ENCODE measurements around the gene KMT2B.

The KMT2B gene

DNA sequence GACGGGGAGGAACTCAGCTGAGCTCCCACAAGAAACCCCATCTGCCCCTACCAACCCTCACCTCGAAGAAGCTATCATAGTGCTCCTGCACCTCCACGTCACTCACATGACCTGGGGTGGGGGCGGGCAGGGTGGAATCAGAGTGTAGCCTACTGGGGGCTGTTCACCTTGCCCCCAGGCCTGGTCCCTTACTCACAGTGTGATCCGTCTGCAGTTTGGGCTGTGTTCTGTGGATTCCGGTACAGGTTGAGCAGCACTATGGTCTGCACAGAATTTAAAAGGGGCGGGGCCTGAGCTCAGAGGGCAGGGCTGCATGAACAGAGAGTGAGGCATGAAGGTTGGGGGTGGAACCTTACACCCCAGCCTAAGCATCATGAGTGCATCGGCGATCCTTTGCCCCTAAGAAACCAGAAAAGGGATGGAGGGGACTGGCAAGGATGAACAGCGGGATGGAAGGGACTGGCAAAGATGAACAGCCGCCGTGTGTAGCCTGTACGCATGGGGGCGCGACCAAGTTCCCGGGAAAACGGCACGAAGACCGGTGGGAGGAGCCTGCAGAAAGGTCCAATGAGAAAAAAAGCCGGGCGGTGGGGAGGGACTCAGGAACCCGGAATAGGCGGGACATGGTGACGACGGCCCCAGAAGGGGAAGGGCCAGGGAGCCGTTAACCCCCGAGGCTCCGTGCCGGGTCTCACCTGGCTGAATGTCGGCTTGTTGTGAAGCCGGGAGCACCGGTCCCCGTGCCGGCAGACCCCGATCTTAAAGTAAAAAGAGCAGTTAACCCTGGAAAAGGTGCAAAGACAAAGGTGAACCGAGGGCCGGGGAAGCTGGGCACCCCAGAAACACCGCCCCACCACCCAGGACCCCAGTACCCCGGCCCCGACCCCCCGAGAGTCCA lies 26.9 kb downstream of the KMT2B start:
- peak; percentile 81 for DNase-seq

DNA sequence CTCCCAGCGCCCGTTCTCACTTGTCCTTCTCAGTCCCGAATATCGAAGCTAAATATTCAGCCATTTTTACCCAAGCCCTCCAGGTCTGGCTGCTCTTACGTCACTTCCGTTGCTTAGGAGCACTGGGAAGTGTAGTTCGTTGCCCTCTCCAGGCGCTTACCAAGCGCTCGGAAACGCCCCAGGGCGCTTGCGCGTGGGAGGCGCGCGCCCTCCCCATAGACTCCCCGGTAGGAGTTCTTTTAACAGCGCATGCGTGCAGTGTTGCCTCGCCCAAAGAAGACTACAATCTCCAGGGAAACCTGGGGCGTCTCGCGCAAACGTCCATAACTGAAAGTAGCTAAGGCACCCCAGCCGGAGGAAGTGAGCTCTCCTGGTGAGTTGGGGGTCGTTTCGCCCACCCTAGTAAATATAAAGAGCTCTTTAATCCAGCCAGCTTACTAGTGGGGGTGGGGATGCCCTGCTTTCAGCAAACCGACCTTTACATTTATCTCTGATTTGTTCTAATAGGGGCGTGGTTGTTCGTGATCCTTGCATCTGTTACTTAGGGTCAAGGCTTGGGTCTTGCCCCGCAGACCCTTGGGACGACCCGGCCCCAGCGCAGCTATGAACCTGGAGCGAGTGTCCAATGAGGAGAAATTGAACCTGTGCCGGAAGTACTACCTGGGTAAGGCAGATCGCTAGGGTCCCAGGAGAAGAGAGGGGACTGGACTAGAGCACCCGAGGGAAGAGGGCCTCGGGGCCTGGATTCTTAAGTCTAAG lies 27.7 kb downstream of the KMT2B start, which contains the start of the genes PSENEN and U2AF1L4:
TSS of gene PSENEN (plus strand) at position 324 of the 759 bp plus-strand sequence. CDS start at position 604, 280 bp downstream.
TSS of gene U2AF1L4 (minus strand) at position 91 of the 759 bp plus-strand sequence. CDS start at position 64, 27 bp downstream.
- DNase-seq = peak; percentile 94

- DNase-seq = no peak
Measured at GRCh38 chr19:35746087-35746462, 28.3 kb downstream of the KMT2B start.

DNA sequence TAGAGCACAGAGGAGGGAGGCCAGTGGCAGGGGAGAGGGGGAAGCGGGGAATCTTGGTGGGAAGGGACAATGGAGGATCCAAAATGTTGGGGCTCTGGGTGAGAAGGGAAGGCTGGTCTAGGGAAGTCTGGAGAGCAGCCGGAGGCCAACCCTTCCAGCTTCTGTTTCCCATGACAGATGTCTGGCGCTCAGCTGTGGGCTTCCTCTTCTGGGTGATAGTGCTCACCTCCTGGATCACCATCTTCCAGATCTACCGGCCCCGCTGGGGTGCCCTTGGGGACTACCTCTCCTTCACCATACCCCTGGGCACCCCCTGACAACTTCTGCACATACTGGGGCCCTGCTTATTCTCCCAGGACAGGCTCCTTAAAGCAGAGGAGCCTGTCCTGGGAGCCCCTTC lies 28.7 kb downstream of the KMT2B start:
- DNase-seq = no peak

GRCh38 chr19:35748106-35749020 lies 30.6 kb downstream of the KMT2B start, which contains the start of gene LIN37:
TSS of gene LIN37 (plus strand) at chr19:35748576. CDS start at chr19:35748725, 149 bp downstream.
- peak; percentile 90 for DNase-seq

GRCh38 chr19:35750167-35750566 lies 32.4 kb downstream of the KMT2B start:
- no peak for DNase-seq

- no peak for DNase-seq
Measured at GRCh38 chr19:35751839-35752745, 34.3 kb downstream of the KMT2B start.

DNA sequence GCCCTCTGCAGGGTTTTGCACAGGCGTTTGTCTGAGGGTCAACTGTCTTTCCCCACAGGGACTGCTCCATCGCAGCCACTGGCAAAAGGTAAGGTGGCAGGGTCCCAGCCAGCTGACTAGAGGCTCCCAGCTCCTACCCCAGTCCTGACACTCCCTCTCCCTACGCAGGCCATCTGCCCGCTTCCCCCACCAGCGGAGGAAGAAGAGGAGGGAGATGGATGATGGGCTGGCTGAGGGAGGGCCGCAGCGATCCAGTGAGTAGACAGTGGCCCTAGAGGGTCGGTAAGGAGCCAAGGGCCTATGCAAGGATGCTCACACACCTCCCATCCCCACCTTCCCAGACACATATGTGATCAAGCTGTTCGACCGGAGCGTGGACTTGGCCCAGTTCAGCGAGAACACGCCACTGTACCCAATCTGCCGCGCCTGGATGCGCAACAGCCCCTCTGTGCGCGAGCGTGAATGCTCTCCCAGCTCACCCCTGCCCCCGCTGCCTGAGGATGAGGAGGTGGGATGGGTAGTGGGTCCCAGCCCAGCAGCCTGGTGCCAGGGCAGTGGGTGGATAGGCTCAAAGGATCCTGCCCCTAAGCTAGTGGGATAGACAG lies 35.0 kb downstream of the KMT2B start:
- no peak for DNase-seq

GRCh38 chr19:35753634-35754369 lies 36.0 kb downstream of the KMT2B start:
- no peak for DNase-seq

- DNase-seq = peak; percentile 24
Measured at GRCh38 chr19:35754370-35755130, 36.7 kb downstream of the KMT2B start.

- no peak for DNase-seq
Measured at GRCh38 chr19:35755131-35755549, 37.3 kb downstream of the KMT2B start.

GRCh38 chr19:35755550-35756376 lies 38.0 kb downstream of the KMT2B start:
- peak; percentile 22 for DNase-seq

GRCh38 chr19:35756377-35757230 lies 38.8 kb downstream of the KMT2B start, which contains the start of gene HSPB6:
TSS of gene HSPB6 (minus strand) at chr19:35757029. CDS start at chr19:35757008, 21 bp downstream.
- peak; percentile 13 for DNase-seq

DNA sequence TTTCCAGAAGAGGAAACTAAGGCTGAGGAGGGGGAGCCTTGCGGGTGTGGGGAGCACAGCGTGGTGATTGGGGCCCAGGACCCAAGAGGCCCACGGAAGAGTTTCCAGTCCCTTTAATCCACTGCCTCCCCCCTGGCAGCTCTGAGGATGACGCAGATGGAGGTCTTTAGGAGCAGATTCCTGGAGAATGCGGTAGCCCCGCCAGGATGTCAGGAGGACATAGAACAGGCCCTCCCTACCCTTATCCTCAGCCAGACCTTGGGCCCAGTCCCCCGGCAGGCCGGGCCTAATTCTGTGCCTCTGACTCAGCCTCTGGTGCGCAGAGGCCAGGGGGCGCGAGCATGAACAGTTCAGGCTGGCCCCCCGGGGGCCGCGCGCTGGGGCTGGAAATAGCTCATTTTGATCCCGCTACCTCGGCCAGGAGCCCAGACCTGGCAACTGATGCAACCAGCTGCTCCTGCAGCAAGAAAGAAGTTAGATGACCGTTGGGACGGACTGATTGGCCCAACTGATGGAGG lies 39.5 kb downstream of the KMT2B start:
- peak; percentile 58 for DNase-seq

GRCh38 chr19:35757749-35758608 lies 40.2 kb downstream of the KMT2B start, which contains the start of gene PROSER3:
TSS of gene PROSER3 (plus strand) at chr19:35758176. CDS start at chr19:35758216, 40 bp downstream.
- peak; percentile 97 for DNase-seq

- no peak for DNase-seq
Measured at GRCh38 chr19:35759697-35760096, 41.9 kb downstream of the KMT2B start.
